ENCODE results near the gene LOXHD1.

DNA sequence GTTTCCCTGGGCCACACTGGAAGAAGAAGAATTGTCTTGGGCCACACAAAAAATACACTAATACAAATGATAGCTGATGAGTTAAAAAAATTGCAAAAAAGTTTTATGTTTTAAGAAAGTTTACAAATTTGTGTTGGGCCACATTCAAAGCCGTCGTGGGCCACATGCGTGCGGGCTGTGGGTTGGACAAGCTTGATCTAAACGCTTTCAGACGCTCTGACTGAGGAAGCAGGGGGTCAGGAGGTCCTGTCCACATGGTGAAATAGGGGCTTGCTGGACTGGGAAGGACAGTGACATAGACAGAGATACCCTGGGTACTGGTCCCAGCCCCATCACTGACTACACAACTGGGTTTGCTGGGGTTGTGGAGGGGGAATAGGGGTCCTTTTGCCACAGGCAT is 86.4 kb downstream of the LOXHD1 start:
- TF ChIP-seq, protein P1, sequence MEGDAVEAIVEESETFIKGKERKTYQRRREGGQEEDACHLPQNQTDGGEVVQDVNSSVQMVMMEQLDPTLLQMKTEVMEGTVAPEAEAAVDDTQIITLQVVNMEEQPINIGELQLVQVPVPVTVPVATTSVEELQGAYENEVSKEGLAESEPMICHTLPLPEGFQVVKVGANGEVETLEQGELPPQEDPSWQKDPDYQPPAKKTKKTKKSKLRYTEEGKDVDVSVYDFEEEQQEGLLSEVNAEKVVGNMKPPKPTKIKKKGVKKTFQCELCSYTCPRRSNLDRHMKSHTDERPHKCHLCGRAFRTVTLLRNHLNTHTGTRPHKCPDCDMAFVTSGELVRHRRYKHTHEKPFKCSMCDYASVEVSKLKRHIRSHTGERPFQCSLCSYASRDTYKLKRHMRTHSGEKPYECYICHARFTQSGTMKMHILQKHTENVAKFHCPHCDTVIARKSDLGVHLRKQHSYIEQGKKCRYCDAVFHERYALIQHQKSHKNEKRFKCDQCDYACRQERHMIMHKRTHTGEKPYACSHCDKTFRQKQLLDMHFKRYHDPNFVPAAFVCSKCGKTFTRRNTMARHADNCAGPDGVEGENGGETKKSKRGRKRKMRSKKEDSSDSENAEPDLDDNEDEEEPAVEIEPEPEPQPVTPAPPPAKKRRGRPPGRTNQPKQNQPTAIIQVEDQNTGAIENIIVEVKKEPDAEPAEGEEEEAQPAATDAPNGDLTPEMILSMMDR (IDR thresholded peaks at IDR 0.05; ENCODE audit: low read length), result no peak
- TF ChIP-seq EZH2 (IDR thresholded peaks at IDR 0.05; ENCODE audit: borderline replicate concordance, low read length), result no peak
